ENCODE results near the gene CCDC187. TPM values are rescaled to one million over a fixed set of nuclear protein-coding genes. Genes with fewer than 3 reads are reported as not detected.

Gene CCDC187
- total RNA-seq, 1 donor from 2014 or later, result 0.07 TPM

- Mint-ChIP-seq H3K36me3 (ENCODE audit: low read depth) (no peaks in the 10 kb centered on the region), H3K9me3 (no peaks in the 10 kb centered on the region), H3K27me3 (ENCODE audit: low read depth) (no peaks in the 10 kb centered on the region), H3K4me3 (no peak overlapping the region), H3K27ac (ENCODE audit: unreplicated experiment) (no peak overlapping the region), H3K4me1 (peaks cover 4% of the 10 kb centered on the region)
- TF ChIP-seq CTCF (conservative IDR thresholded peaks at IDR 0.05), result no peak
- DNase-seq (ENCODE audit: low read depth, low spot score), result no peak
These were observed 41.2 kb downstream of the CCDC187 start for GRCh38 chr9:136262671-136263178.

GRCh38 chr9:136261686-136262430 is 42.0 kb downstream of the CCDC187 start:
- no peaks in the 10 kb centered on the region for H3K9me3 Mint-ChIP-seq
- no peak for DNase-seq (ENCODE audit: low read depth, low spot score)
- H3K27ac Mint-ChIP-seq (ENCODE audit: unreplicated experiment), result no peak overlapping the region
- H3K27me3 Mint-ChIP-seq (ENCODE audit: low read depth), result no peaks in the 10 kb centered on the region
- TF ChIP-seq CTCF (conservative IDR thresholded peaks at IDR 0.05), result no peak
- H3K36me3 Mint-ChIP-seq (ENCODE audit: low read depth), result no peaks in the 10 kb centered on the region
- peaks cover 2% of the 10 kb centered on the region for H3K4me1 Mint-ChIP-seq
- no peak overlapping the region for H3K4me3 Mint-ChIP-seq

- H3K27ac Mint-ChIP-seq (ENCODE audit: unreplicated experiment), result no peak overlapping the region
These were observed 42.9 kb downstream of the CCDC187 start for GRCh38 chr9:136260936-136261472.

GRCh38 chr9:136260521-136260920 is 43.4 kb downstream of the CCDC187 start:
- Mint-ChIP-seq H3K36me3 (ENCODE audit: low read depth) (no peaks in the 10 kb centered on the region), H3K4me1 (no peaks in the 10 kb centered on the region), H3K27ac (ENCODE audit: unreplicated experiment) (no peak overlapping the region), H3K4me3 (no peak overlapping the region), H3K27me3 (ENCODE audit: low read depth) (no peaks in the 10 kb centered on the region), H3K9me3 (no peaks in the 10 kb centered on the region)
- no peak for TF ChIP-seq CTCF (conservative IDR thresholded peaks at IDR 0.05)
- DNase-seq (ENCODE audit: low read depth, low spot score), result no peak

More at GRCh38 chr9:136260936-136261472, 42.9 kb downstream of the CCDC187 start:
- no peak for TF ChIP-seq CTCF (conservative IDR thresholded peaks at IDR 0.05)
- Mint-ChIP-seq H3K9me3 (no peaks in the 10 kb centered on the region), H3K4me3 (no peak overlapping the region), H3K36me3 (ENCODE audit: low read depth) (no peaks in the 10 kb centered on the region), H3K4me1 (no peaks in the 10 kb centered on the region), H3K27me3 (ENCODE audit: low read depth) (no peaks in the 10 kb centered on the region)
- DNase-seq (ENCODE audit: low read depth, low spot score), result no peak

- Mint-ChIP-seq H3K4me3 (no peak overlapping the region), H3K27me3 (ENCODE audit: low read depth) (no peaks in the 10 kb centered on the region), H3K4me1 (no peaks in the 10 kb centered on the region), H3K27ac (ENCODE audit: unreplicated experiment) (no peak overlapping the region), H3K36me3 (ENCODE audit: low read depth) (no peaks in the 10 kb centered on the region), H3K9me3 (no peaks in the 10 kb centered on the region)
- no peak for TF ChIP-seq CTCF (conservative IDR thresholded peaks at IDR 0.05)
- no peak for DNase-seq (ENCODE audit: low read depth, low spot score)
These were observed 44.1 kb downstream of the CCDC187 start for GRCh38 chr9:136259836-136260235.

Data from neural crest cell (in vitro differentiated cells).